Measurements from ENCODE around the gene C1QTNF9.
"Not testable (repeated sequence)": the region's sequence is repeated elsewhere in the genome, so short reads cannot be mapped to it uniquely, and the experiment has no call there.

C1QTNF9 gene

GRCh38 chr13:24323036-24323738, 13.8 kb downstream of the C1QTNF9 start:
- H3K27me3 ChIP-seq (ENCODE audit: low read length): no peaks in the 10 kb centered on the region
- H3K27ac ChIP-seq (ENCODE audit: low read depth, low read length): no peak overlapping the region
- H2AFZ ChIP-seq (ENCODE audit: low read depth, low read length, severe bottlenecking): no peak overlapping the region
- H4K20me1 ChIP-seq (ENCODE audit: low read depth, low read length): no peaks in the 10 kb centered on the region
- H3K36me3 ChIP-seq (ENCODE audit: low read length): no peaks in the 10 kb centered on the region
- H3F3A ChIP-seq (ENCODE audit: insufficient read depth): no peaks in the 10 kb centered on the region
- no peak overlapping the region for H3K9ac ChIP-seq (ENCODE audit: low read length)
- H3K9me2 ChIP-seq (replicated peaks; ENCODE audit: insufficient read depth, low read length): no peaks in the 10 kb centered on the region
- no peak overlapping the region for H3K4me2 ChIP-seq (ENCODE audit: low read depth, low read length, poor library complexity, severe bottlenecking)
- H3K9me3 ChIP-seq (ENCODE audit: insufficient read depth, low read length): no peaks in the 10 kb centered on the region
- no peak overlapping the region for H3K4me3 ChIP-seq (ENCODE audit: insufficient read depth, low read length, poor library complexity, severe bottlenecking)
- TF ChIP-seq, protein P1, sequence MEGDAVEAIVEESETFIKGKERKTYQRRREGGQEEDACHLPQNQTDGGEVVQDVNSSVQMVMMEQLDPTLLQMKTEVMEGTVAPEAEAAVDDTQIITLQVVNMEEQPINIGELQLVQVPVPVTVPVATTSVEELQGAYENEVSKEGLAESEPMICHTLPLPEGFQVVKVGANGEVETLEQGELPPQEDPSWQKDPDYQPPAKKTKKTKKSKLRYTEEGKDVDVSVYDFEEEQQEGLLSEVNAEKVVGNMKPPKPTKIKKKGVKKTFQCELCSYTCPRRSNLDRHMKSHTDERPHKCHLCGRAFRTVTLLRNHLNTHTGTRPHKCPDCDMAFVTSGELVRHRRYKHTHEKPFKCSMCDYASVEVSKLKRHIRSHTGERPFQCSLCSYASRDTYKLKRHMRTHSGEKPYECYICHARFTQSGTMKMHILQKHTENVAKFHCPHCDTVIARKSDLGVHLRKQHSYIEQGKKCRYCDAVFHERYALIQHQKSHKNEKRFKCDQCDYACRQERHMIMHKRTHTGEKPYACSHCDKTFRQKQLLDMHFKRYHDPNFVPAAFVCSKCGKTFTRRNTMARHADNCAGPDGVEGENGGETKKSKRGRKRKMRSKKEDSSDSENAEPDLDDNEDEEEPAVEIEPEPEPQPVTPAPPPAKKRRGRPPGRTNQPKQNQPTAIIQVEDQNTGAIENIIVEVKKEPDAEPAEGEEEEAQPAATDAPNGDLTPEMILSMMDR (IDR thresholded peaks at IDR 0.05; ENCODE audit: insufficient read depth, low read length, poor library complexity, severe bottlenecking): no peak
- TF ChIP-seq EZH2phosphoT487 (conservative IDR thresholded peaks at IDR 0.05; ENCODE audit: low read length): no peak
- no peaks in the 10 kb centered on the region for H3K79me2 ChIP-seq (ENCODE audit: insufficient read depth, low read length)

GRCh38 chr13:24323739-24324075, 14.3 kb downstream of the C1QTNF9 start:
- no peak for TF ChIP-seq EZH2phosphoT487 (conservative IDR thresholded peaks at IDR 0.05; ENCODE audit: low read length)
- TF ChIP-seq, protein P1 (IDR thresholded peaks at IDR 0.05; ENCODE audit: insufficient read depth, low read length, poor library complexity, severe bottlenecking): no peak
- H3K4me2 ChIP-seq (ENCODE audit: low read depth, low read length, poor library complexity, severe bottlenecking): no peak overlapping the region
- no peak overlapping the region for H3K27ac ChIP-seq (ENCODE audit: low read depth, low read length)

DNA sequence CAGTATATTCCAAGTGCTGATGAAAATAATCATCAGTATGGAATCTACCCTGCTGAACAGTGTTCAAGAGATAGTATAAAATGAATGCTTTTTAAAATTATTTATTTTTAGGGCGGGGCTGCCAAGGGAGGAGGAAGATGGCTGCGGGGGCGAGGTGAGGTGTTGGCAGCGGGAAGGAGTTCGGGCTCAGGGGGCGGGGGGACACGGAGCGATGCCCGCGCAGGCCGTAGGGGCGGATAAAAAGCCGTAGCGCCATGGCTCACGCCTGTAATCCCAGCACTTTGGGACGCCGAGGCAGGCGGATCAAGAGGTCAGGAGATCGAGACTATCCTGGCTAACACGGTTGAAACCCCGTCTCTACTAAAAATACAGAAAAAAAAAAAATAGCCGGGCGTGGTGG, 18.2 kb downstream of the C1QTNF9 start:
- not testable (repeated sequence) for H2AFZ ChIP-seq (ENCODE audit: low read depth, low read length, severe bottlenecking); H3K27ac ChIP-seq (ENCODE audit: low read depth, low read length); H3K9ac ChIP-seq (ENCODE audit: low read length); H3K27me3 ChIP-seq (ENCODE audit: low read length); H4K20me1 ChIP-seq (ENCODE audit: low read depth, low read length); H3K36me3 ChIP-seq (ENCODE audit: low read length); H3K9me3 ChIP-seq (ENCODE audit: insufficient read depth, low read length); H3F3A ChIP-seq (ENCODE audit: insufficient read depth); H3K9me2 ChIP-seq (replicated peaks; ENCODE audit: insufficient read depth, low read length); H3K4me3 ChIP-seq (ENCODE audit: insufficient read depth, low read length, poor library complexity, severe bottlenecking); H3K79me2 ChIP-seq (ENCODE audit: insufficient read depth, low read length); H3K4me2 ChIP-seq (ENCODE audit: low read depth, low read length, poor library complexity, severe bottlenecking)

More at GRCh38 chr13:24323739-24324075, 14.3 kb downstream of the C1QTNF9 start:
- Histone ChIP-seq H3K9me3 (ENCODE audit: insufficient read depth, low read length) (no peaks in the 10 kb centered on the region), H3K36me3 (ENCODE audit: low read length) (no peaks in the 10 kb centered on the region), H3K27me3 (ENCODE audit: low read length) (no peaks in the 10 kb centered on the region), H2AFZ (ENCODE audit: low read depth, low read length, severe bottlenecking) (no peak overlapping the region), H4K20me1 (ENCODE audit: low read depth, low read length) (no peaks in the 10 kb centered on the region), H3K79me2 (ENCODE audit: insufficient read depth, low read length) (no peaks in the 10 kb centered on the region), H3K9me2 (replicated peaks; ENCODE audit: insufficient read depth, low read length) (no peaks in the 10 kb centered on the region), H3K4me3 (ENCODE audit: insufficient read depth, low read length, poor library complexity, severe bottlenecking) (no peak overlapping the region), H3K9ac (ENCODE audit: low read length) (no peak overlapping the region), H3F3A (ENCODE audit: insufficient read depth) (no peaks in the 10 kb centered on the region)

DNA sequence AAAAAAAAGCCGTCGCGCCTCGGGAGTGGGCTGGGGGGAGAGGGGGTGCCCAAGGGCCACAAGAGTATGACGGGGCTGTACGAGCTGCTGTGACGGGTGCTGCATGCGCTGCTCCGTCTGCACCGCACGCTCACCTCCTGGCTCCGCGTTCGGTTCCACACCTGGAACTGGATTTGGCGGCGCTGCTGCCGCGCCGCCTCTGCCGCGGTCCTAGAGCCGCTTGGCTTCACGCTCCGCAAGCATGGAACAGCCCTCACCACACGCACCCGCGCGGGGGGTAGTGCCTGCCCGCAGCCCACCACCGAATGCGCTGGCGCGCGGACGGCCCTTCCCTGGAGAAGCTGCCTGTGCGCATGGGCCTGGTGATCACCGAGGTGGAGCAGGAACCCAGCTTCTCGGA, 18.8 kb downstream of the C1QTNF9 start:
- Histone ChIP-seq H3K79me2 (ENCODE audit: insufficient read depth, low read length) (no peaks in the 10 kb centered on the region), H3K36me3 (ENCODE audit: low read length) (no peaks in the 10 kb centered on the region), H3K27me3 (ENCODE audit: low read length) (no peaks in the 10 kb centered on the region), H3K9me3 (ENCODE audit: insufficient read depth, low read length) (no peaks in the 10 kb centered on the region), H3F3A (ENCODE audit: insufficient read depth) (no peaks in the 10 kb centered on the region), H3K27ac (ENCODE audit: low read depth, low read length) (no peak overlapping the region), H3K9ac (ENCODE audit: low read length) (no peak overlapping the region), H3K4me3 (ENCODE audit: insufficient read depth, low read length, poor library complexity, severe bottlenecking) (no peak overlapping the region), H3K9me2 (replicated peaks; ENCODE audit: insufficient read depth, low read length) (no peaks in the 10 kb centered on the region), H3K4me2 (ENCODE audit: low read depth, low read length, poor library complexity, severe bottlenecking) (no peak overlapping the region), H2AFZ (ENCODE audit: low read depth, low read length, severe bottlenecking) (no peak overlapping the region), H4K20me1 (ENCODE audit: low read depth, low read length) (no peaks in the 10 kb centered on the region)
- TF ChIP-seq EZH2phosphoT487 (conservative IDR thresholded peaks at IDR 0.05; ENCODE audit: low read length): no peak
- TF ChIP-seq, protein P1 (IDR thresholded peaks at IDR 0.05; ENCODE audit: insufficient read depth, low read length, poor library complexity, severe bottlenecking): no peak
